GM23338 (cell line): ENCODE measurements around the gene SRP14. TPM values are rescaled to one million over a fixed set of nuclear protein-coding genes. Genes with fewer than 3 reads are reported as not detected.

Experiments
- ATAC-seq: fragments of 200-7000 bp; cut with Tn5 transposase; 3 replicates; pipeline ENCODE4 v1.9.1; 2020
- DNase-seq: peaks from one replicate; pipeline ENCODE4 v3.0.0-alpha.2; 2015; ENCODE audit warnings: low spot score
- H2AFZ ChIP-seq: fragments of 200-600 bp; sonication (generic); 2 replicates; pipeline ENCODE4 v1.8.0; 2016; ENCODE audit warnings: antibody characterized with exemption, mild to moderate bottlenecking, moderate library complexity
- H3F3A ChIP-seq: fragments of 200-600 bp; sonication (generic); replicated peaks from 2 replicates; pipeline ENCODE4 v1.8.0; 2017; ENCODE audit warnings: antibody characterized with exemption, mixed run types, low read depth
- H3K27ac ChIP-seq: fragments of 200-600 bp; sonication (generic); 2 replicates; pipeline ENCODE4 v1.6.1; 2016; ENCODE audit warnings: low read depth
- H3K27me3 ChIP-seq: fragments of 200-600 bp; sonication (generic); 2 replicates; pipeline ENCODE4 v1.8.0; 2016; ENCODE audit warnings: mild to moderate bottlenecking, mixed run types, moderate library complexity; ENCODE audit not compliant: insufficient read depth
- H3K36me3 ChIP-seq: fragments of 200-600 bp; sonication (generic); 2 replicates; pipeline ENCODE4 v1.8.0; 2016; ENCODE audit warnings: mild to moderate bottlenecking; ENCODE audit not compliant: insufficient read depth
- H3K4me1 ChIP-seq: fragments of 200-600 bp; sonication (generic); 2 replicates; pipeline ENCODE4 v1.8.0; 2016; ENCODE audit warnings: mild to moderate bottlenecking, moderate library complexity; ENCODE audit not compliant: insufficient read depth
- H3K4me2 ChIP-seq: fragments of 200-600 bp; sonication (generic); 2 replicates; pipeline ENCODE4 v1.7.1; 2017; ENCODE audit warnings: mixed run types
- H3K4me3 ChIP-seq: fragments of 200-600 bp; sonication (generic); 2 replicates; pipeline ENCODE4 v1.6.1; 2016; ENCODE audit warnings: mixed run types
- H3K79me2 ChIP-seq: fragments of 200-600 bp; sonication (generic); replicated peaks from 2 replicates; pipeline ENCODE4 v1.8.0; 2017; ENCODE audit warnings: mild to moderate bottlenecking; ENCODE audit not compliant: insufficient read depth
- H3K9me2 ChIP-seq: fragments of 200-600 bp; sonication (generic); 2 replicates; pipeline ENCODE4 v1.8.0; 2017; ENCODE audit not compliant: insufficient read depth
- H4K20me1 ChIP-seq: fragments of 200-600 bp; sonication (generic); replicated peaks from 2 replicates; pipeline ENCODE4 v1.8.0; 2017; ENCODE audit warnings: mild to moderate bottlenecking; ENCODE audit not compliant: insufficient read depth
- H3K27ac Mint-ChIP-seq: 2 replicates; pipeline ENCODE4 v1.8.0; 2020; ENCODE audit warnings: inconsistent platforms, mild to moderate bottlenecking, moderate library complexity, mixed read lengths
- H3K27me3 Mint-ChIP-seq: 3 replicates; pipeline ENCODE4 v1.8.0; 2022; ENCODE audit warnings: low read depth, mild to moderate bottlenecking, moderate library complexity, mixed read lengths, inconsistent platforms; ENCODE audit not compliant: insufficient read depth, poor library complexity
- H3K36me3 Mint-ChIP-seq: 3 replicates; pipeline ENCODE4 v1.8.0; 2021; ENCODE audit warnings: low read depth, mild to moderate bottlenecking, inconsistent platforms, moderate library complexity, mixed read lengths
- H3K4me1 Mint-ChIP-seq: 3 replicates; pipeline ENCODE4 v1.8.0; 2020; ENCODE audit warnings: mild to moderate bottlenecking, inconsistent platforms, mixed read lengths
- H3K4me3 Mint-ChIP-seq: 3 replicates; pipeline ENCODE4 v1.8.0; 2021; ENCODE audit warnings: moderate library complexity, mild to moderate bottlenecking, inconsistent platforms, mixed read lengths
- H3K9me3 Mint-ChIP-seq: 3 replicates; pipeline ENCODE4 v1.8.0; 2020; ENCODE audit warnings: moderate library complexity, mild to moderate bottlenecking, inconsistent platforms, mixed read lengths
- CREB1 ChIP-seq: fragments of 250-450 bp; sonication (Bioruptor Pico); IDR thresholded peaks from 2 replicates; pipeline ENCODE4 v1.5.0; 2020; ENCODE audit warnings: low read depth, mild to moderate bottlenecking, moderate library complexity
- CTCF ChIP-seq, 2 experiments: fragments of 200-600 bp in 1 of 2; sonication (generic) in 1 of 2; conservative IDR thresholded peaks; 2 replicates each; pipeline versions ENCODE4 v1.5.1 to v1.6.1; 2016 to 2017; ENCODE audit warnings: antibody characterized with exemption in 2 of 2, low read depth in 2 of 2, mild to moderate bottlenecking in 2 of 2, moderate library complexity in 1 of 2
- EZH2 ChIP-seq: fragments of 200-600 bp; sonication (generic); IDR thresholded peaks from one replicate; pipeline ENCODE4 v1.8.0; 2017; ENCODE audit warnings: antibody characterized with exemption, mild to moderate bottlenecking, low read depth; ENCODE audit not compliant: unreplicated experiment
- EZH2phosphoT487 ChIP-seq: fragments of 200-600 bp; sonication (generic); IDR thresholded peaks from one replicate; pipeline ENCODE4 v1.8.1; 2018; ENCODE audit warnings: antibody characterized with exemption; ENCODE audit not compliant: unreplicated experiment
- JUNB ChIP-seq: IDR thresholded peaks from one replicate; pipeline ENCODE4 v1.6.1; 2016; ENCODE audit warnings: antibody characterized with exemption; ENCODE audit not compliant: unreplicated experiment
- NANOG ChIP-seq: IDR thresholded peaks from 2 replicates; pipeline ENCODE4 v1.6.1; 2016; ENCODE audit warnings: antibody characterized with exemption, borderline replicate concordance
- POLR2AphosphoS5 ChIP-seq: IDR thresholded peaks from 2 replicates; pipeline ENCODE4 v1.6.1; 2016; ENCODE audit warnings: antibody characterized with exemption, low read depth
- STAT1 ChIP-seq: IDR thresholded peaks from one replicate; pipeline ENCODE4 v1.6.1; 2016; ENCODE audit warnings: antibody characterized with exemption; ENCODE audit not compliant: unreplicated experiment
- ZNF114 ChIP-seq: fragments of 250-450 bp; sonication (Bioruptor Pico); IDR thresholded peaks from 2 replicates; pipeline ENCODE4 v1.5.0; 2020; ENCODE audit warnings: mild to moderate bottlenecking, moderate library complexity
- ZNF331 ChIP-seq: fragments of 250-450 bp; sonication (Bioruptor Pico); IDR thresholded peaks from 2 replicates; pipeline ENCODE4 v1.5.0; 2020; ENCODE audit warnings: low read depth, mild to moderate bottlenecking, moderate library complexity
- polyA plus RNA-seq: library from polyadenylated mRNA; unstranded; fragments of >200 nt; fragmentation: Nextera tagmentation; extraction: Ambion mirVana; gene quantifications from 2 replicates; pipeline ENCODE4 v1.2.1, GENCODE V29; 2016
- total RNA-seq: library from RNA; depleted of rRNA; stranded (reverse); fragments of >200 nt; shearing (Covaris generic); gene quantifications from 2 replicates; pipeline ENCODE4 v1.2.3, GENCODE V29; 2014
- TF ChIP-seq, protein P1 (sequence below): fragments of 250-450 bp; sonication (Bioruptor Pico); IDR thresholded peaks from 2 replicates; pipeline ENCODE4 v1.5.0; 2020; ENCODE audit warnings: mild to moderate bottlenecking, moderate library complexity
- TF ChIP-seq, protein P2 (sequence below): IDR thresholded peaks from one replicate; pipeline ENCODE4 v1.6.1; 2018; ENCODE audit warnings: antibody characterized with exemption; ENCODE audit not compliant: unreplicated experiment
- TF ChIP-seq, protein P3 (sequence below): IDR thresholded peaks from 2 replicates; pipeline ENCODE4 v1.6.1; 2016; ENCODE audit warnings: antibody characterized with exemption

SRP14 gene
- total and polyA plus RNA-seq, 2 experiments from 2014 or later, result 249 to 1,412 TPM

DNA sequence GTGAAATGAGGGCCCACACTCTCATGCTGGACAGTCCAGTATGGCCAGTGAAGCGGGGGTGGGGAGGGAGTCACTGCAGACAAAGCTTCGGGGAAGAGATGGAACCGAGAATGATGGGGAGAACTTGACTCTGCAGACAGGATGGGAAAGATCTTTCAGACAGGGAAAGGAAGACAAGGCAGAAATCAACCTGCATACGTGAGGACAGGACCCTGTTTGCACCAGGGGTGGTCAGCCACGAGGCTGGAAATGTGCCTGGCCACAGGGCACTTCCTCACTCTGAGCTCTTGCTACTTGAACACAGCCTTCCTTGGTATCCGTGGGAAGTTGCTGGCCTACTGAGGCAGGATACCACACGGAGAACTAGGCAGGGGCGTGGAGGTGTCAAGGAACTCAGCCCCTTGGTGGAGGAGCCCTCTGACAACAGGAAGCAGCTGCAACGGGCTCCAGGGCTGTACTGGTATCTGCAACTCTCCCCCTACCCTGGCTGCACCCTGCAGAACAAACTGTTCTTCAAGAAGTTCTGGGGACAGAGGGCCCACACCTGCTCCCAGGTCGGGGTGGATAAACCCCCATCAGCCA is 9.3 kb upstream of the SRP14 start:
- no peak overlapping the region for H3K4me2 ChIP-seq
- Mint-ChIP-seq H3K27ac (no peak overlapping the region), H3K27me3 (peaks cover 12% of the 10 kb centered on the region), H3K4me3 (no peak overlapping the region), H3K36me3 (no peaks in the 10 kb centered on the region; the same call in 2 of the 3 replicates), H3K4me1 (peaks cover 51% of the 10 kb centered on the region), H3K9me3 (no peaks in the 10 kb centered on the region; the same call in 2 of the 3 replicates)
- no peaks in the 10 kb centered on the region for H3K9me2 ChIP-seq
- ATAC-seq (no peak), DNase-seq (no peak)
- H3K27ac ChIP-seq, result no peak overlapping the region
- no peak for TF ChIP-seq NANOG
- no peak for TF ChIP-seq ZNF114
- TF ChIP-seq EZH2, result no peak
- no peak for TF ChIP-seq STAT1
- TF ChIP-seq, protein P1, sequence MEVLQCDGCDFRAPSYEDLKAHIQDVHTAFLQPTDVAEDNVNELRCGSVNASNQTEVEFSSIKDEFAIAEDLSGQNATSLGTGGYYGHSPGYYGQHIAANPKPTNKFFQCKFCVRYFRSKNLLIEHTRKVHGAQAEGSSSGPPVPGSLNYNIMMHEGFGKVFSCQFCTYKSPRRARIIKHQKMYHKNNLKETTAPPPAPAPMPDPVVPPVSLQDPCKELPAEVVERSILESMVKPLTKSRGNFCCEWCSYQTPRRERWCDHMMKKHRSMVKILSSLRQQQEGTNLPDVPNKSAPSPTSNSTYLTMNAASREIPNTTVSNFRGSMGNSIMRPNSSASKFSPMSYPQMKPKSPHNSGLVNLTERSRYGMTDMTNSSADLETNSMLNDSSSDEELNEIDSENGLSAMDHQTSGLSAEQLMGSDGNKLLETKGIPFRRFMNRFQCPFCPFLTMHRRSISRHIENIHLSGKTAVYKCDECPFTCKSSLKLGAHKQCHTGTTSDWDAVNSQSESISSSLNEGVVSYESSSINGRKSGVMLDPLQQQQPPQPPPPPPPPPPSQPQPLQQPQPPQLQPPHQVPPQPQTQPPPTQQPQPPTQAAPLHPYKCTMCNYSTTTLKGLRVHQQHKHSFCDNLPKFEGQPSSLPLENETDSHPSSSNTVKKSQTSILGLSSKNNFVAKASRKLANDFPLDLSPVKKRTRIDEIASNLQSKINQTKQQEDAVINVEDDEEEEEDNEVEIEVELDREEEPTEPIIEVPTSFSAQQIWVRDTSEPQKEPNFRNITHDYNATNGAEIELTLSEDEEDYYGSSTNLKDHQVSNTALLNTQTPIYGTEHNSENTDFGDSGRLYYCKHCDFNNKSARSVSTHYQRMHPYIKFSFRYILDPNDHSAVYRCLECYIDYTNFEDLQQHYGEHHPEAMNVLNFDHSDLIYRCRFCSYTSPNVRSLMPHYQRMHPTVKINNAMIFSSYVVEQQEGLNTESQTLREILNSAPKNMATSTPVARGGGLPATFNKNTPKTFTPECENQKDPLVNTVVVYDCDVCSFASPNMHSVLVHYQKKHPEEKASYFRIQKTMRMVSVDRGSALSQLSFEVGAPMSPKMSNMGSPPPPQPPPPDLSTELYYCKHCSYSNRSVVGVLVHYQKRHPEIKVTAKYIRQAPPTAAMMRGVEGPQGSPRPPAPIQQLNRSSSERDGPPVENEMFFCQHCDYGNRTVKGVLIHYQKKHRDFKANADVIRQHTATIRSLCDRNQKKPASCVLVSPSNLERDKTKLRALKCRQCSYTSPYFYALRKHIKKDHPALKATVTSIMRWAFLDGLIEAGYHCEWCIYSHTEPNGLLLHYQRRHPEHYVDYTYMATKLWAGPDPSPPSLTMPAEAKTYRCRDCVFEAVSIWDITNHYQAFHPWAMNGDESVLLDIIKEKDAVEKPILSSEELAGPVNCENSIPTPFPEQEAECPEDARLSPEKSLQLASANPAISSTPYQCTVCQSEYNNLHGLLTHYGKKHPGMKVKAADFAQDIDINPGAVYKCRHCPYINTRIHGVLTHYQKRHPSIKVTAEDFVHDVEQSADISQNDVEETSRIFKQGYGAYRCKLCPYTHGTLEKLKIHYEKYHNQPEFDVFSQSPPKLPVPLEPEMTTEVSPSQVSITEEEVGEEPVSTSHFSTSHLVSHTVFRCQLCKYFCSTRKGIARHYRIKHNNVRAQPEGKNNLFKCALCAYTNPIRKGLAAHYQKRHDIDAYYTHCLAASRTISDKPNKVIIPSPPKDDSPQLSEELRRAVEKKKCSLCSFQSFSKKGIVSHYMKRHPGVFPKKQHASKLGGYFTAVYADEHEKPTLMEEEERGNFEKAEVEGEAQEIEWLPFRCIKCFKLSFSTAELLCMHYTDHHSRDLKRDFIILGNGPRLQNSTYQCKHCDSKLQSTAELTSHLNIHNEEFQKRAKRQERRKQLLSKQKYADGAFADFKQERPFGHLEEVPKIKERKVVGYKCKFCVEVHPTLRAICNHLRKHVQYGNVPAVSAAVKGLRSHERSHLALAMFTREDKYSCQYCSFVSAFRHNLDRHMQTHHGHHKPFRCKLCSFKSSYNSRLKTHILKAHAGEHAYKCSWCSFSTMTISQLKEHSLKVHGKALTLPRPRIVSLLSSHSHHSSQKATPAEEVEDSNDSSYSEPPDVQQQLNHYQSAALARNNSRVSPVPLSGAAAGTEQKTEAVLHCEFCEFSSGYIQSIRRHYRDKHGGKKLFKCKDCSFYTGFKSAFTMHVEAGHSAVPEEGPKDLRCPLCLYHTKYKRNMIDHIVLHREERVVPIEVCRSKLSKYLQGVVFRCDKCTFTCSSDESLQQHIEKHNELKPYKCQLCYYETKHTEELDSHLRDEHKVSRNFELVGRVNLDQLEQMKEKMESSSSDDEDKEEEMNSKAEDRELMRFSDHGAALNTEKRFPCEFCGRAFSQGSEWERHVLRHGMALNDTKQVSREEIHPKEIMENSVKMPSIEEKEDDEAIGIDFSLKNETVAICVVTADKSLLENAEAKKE (CRISPR knock-in tag), result no peak
- TF ChIP-seq EZH2phosphoT487, result no peak
- TF ChIP-seq JUNB, result no peak
- TF ChIP-seq POLR2AphosphoS5, result no peak
- TF ChIP-seq CREB1 (CRISPR knock-in tag), result no peak
- TF ChIP-seq, protein P2, sequence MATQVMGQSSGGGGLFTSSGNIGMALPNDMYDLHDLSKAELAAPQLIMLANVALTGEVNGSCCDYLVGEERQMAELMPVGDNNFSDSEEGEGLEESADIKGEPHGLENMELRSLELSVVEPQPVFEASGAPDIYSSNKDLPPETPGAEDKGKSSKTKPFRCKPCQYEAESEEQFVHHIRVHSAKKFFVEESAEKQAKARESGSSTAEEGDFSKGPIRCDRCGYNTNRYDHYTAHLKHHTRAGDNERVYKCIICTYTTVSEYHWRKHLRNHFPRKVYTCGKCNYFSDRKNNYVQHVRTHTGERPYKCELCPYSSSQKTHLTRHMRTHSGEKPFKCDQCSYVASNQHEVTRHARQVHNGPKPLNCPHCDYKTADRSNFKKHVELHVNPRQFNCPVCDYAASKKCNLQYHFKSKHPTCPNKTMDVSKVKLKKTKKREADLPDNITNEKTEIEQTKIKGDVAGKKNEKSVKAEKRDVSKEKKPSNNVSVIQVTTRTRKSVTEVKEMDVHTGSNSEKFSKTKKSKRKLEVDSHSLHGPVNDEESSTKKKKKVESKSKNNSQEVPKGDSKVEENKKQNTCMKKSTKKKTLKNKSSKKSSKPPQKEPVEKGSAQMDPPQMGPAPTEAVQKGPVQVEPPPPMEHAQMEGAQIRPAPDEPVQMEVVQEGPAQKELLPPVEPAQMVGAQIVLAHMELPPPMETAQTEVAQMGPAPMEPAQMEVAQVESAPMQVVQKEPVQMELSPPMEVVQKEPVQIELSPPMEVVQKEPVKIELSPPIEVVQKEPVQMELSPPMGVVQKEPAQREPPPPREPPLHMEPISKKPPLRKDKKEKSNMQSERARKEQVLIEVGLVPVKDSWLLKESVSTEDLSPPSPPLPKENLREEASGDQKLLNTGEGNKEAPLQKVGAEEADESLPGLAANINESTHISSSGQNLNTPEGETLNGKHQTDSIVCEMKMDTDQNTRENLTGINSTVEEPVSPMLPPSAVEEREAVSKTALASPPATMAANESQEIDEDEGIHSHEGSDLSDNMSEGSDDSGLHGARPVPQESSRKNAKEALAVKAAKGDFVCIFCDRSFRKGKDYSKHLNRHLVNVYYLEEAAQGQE, result no peak
- TF ChIP-seq, protein P3, sequence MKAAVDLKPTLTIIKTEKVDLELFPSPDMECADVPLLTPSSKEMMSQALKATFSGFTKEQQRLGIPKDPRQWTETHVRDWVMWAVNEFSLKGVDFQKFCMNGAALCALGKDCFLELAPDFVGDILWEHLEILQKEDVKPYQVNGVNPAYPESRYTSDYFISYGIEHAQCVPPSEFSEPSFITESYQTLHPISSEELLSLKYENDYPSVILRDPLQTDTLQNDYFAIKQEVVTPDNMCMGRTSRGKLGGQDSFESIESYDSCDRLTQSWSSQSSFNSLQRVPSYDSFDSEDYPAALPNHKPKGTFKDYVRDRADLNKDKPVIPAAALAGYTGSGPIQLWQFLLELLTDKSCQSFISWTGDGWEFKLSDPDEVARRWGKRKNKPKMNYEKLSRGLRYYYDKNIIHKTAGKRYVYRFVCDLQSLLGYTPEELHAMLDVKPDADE, result no peak
- no peak for TF ChIP-seq CTCF (conservative IDR thresholded peaks at IDR 0.05; ENCODE audit: low read depth in 2 of 2)
- TF ChIP-seq ZNF331 (CRISPR knock-in tag), result no peak
- H2AFZ ChIP-seq, result no peak overlapping the region
- no peak overlapping the region for H3K4me3 ChIP-seq
- H3K4me1 ChIP-seq, result peaks cover 13% of the 10 kb centered on the region
- H3F3A ChIP-seq, result 0 out of 2 replicates have a peak, but pooled peaks cover 6% of the 10 kb centered on the region
- no peaks in the 10 kb centered on the region for H3K79me2 ChIP-seq
- no peaks in the 10 kb centered on the region for H3K36me3 ChIP-seq
- no peaks in the 10 kb centered on the region for H3K27me3 ChIP-seq
- H4K20me1 ChIP-seq, result no peaks in the 10 kb centered on the region
